Measurements from ENCODE around the gene KRT80.

GRCh38 chr12:52146822-52147366 lies 44.9 kb downstream of the KRT80 start:
- TF ChIP-seq, protein P1, sequence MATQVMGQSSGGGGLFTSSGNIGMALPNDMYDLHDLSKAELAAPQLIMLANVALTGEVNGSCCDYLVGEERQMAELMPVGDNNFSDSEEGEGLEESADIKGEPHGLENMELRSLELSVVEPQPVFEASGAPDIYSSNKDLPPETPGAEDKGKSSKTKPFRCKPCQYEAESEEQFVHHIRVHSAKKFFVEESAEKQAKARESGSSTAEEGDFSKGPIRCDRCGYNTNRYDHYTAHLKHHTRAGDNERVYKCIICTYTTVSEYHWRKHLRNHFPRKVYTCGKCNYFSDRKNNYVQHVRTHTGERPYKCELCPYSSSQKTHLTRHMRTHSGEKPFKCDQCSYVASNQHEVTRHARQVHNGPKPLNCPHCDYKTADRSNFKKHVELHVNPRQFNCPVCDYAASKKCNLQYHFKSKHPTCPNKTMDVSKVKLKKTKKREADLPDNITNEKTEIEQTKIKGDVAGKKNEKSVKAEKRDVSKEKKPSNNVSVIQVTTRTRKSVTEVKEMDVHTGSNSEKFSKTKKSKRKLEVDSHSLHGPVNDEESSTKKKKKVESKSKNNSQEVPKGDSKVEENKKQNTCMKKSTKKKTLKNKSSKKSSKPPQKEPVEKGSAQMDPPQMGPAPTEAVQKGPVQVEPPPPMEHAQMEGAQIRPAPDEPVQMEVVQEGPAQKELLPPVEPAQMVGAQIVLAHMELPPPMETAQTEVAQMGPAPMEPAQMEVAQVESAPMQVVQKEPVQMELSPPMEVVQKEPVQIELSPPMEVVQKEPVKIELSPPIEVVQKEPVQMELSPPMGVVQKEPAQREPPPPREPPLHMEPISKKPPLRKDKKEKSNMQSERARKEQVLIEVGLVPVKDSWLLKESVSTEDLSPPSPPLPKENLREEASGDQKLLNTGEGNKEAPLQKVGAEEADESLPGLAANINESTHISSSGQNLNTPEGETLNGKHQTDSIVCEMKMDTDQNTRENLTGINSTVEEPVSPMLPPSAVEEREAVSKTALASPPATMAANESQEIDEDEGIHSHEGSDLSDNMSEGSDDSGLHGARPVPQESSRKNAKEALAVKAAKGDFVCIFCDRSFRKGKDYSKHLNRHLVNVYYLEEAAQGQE (IDR thresholded peaks at IDR 0.05; ENCODE audit: insufficient replicate concordance, low read depth): no peak
- TF ChIP-seq, protein P2, sequence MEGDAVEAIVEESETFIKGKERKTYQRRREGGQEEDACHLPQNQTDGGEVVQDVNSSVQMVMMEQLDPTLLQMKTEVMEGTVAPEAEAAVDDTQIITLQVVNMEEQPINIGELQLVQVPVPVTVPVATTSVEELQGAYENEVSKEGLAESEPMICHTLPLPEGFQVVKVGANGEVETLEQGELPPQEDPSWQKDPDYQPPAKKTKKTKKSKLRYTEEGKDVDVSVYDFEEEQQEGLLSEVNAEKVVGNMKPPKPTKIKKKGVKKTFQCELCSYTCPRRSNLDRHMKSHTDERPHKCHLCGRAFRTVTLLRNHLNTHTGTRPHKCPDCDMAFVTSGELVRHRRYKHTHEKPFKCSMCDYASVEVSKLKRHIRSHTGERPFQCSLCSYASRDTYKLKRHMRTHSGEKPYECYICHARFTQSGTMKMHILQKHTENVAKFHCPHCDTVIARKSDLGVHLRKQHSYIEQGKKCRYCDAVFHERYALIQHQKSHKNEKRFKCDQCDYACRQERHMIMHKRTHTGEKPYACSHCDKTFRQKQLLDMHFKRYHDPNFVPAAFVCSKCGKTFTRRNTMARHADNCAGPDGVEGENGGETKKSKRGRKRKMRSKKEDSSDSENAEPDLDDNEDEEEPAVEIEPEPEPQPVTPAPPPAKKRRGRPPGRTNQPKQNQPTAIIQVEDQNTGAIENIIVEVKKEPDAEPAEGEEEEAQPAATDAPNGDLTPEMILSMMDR (IDR thresholded peaks at IDR 0.05; ENCODE audit: insufficient read depth, low read length): no peak
- TF ChIP-seq POLR2AphosphoS5 (IDR thresholded peaks at IDR 0.05; ENCODE audit: low read depth) (no peak), GABPA (IDR thresholded peaks at IDR 0.05; ENCODE audit: low read depth) (no peak), SPI1 (IDR thresholded peaks at IDR 0.05; ENCODE audit: borderline replicate concordance, low read depth) (no peak)

All from HL-60 (cell line).